GM18951 (cell line): Measurements from ENCODE around the gene ZNF804A.

Source experiments
- POLR2A ChIP-seq: IDR thresholded peaks from 4 replicates; pipeline ENCODE4 v1.6.1; 2011; ENCODE audit warnings: mild to moderate bottlenecking; ENCODE audit not compliant: insufficient read length, insufficient read depth; ENCODE audit errors: extremely low read depth
- in situ Hi-C: fragments of 300-500 bp; cut with MboI; formaldehyde crosslinking; loops from one replicate; pipeline ENCODE4 v1.12.0; 2022; ENCODE audit warnings: low sequenced_read_pairs, mixed read lengths, inconsistent platforms; ENCODE audit not compliant: unreplicated experiment

ZNF804A gene

GRCh38 chr2:184908966-184909365 lies 310.6 kb downstream of the ZNF804A start:
- no peak for TF ChIP-seq POLR2A
- in situ Hi-C loops, result no loop called here

- in situ Hi-C loops, result no loop called here
- no peak for TF ChIP-seq POLR2A
Measured at GRCh38 chr2:184920451-184920965, 322.2 kb downstream of the ZNF804A start.

- no peak for TF ChIP-seq POLR2A
- in situ Hi-C loops, result no loop called here
Measured at GRCh38 chr2:184921676-184922075, 323.3 kb downstream of the ZNF804A start.

- TF ChIP-seq POLR2A, result no peak
- in situ Hi-C loops, result no loop called here
Measured at GRCh38 chr2:184923751-184924150, 325.4 kb downstream of the ZNF804A start.

GRCh38 chr2:184927040-184927439 lies 328.7 kb downstream of the ZNF804A start:
- in situ Hi-C loops, result no loop called here
- TF ChIP-seq POLR2A, result no peak

GRCh38 chr2:184936761-184937160 lies 338.4 kb downstream of the ZNF804A start:
- no peak for TF ChIP-seq POLR2A
- in situ Hi-C loops, result no loop called here

GRCh38 chr2:184938221-184938985 lies 340.1 kb downstream of the ZNF804A start:
- no peak for TF ChIP-seq POLR2A
- in situ Hi-C loops, result no loop called here

GRCh38 chr2:184945326-184945725 lies 347.0 kb downstream of the ZNF804A start:
- TF ChIP-seq POLR2A, result no peak
- in situ Hi-C loops, result no loop called here

GRCh38 chr2:184945824-184946223 lies 347.5 kb downstream of the ZNF804A start:
- in situ Hi-C loops, result no loop called here
- no peak for TF ChIP-seq POLR2A

GRCh38 chr2:184956856-184957255 lies 358.5 kb downstream of the ZNF804A start:
- no peak for TF ChIP-seq POLR2A
- in situ Hi-C loops, result no loop called here

- no peak for TF ChIP-seq POLR2A
- in situ Hi-C loops, result no loop called here
Measured at GRCh38 chr2:184971546-184972068, 373.3 kb downstream of the ZNF804A start.
